GM10847 (cell line): ENCODE data around the gene TVP23A.

Experiments used
- POLR2A ChIP-seq: IDR thresholded peaks from 2 replicates; pipeline ENCODE4 v1.6.1; 2011; ENCODE audit not compliant: insufficient read length; ENCODE audit errors: extremely low read depth

TVP23A gene

DNA sequence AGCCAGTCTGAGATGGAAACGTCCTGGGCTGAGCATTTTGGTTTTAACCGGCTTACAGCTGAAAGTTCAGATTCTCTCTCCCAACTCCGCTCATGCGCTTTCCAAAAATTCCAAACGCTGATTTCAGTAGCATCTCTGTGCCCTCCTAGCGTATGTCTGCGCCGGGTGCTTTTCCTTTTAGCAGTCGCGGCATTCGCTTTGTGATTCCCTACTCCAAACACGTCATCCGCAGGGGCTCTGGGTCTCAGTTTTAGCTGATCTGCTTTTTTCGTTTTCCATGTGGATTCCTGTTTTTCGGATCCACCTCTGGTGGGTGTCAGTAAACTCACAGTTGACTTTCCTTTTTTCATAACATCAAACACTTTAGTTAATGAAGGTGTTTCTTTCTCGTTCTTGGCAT, 22.1 kb upstream of the TVP23A start:
- TF ChIP-seq POLR2A = no peak

DNA sequence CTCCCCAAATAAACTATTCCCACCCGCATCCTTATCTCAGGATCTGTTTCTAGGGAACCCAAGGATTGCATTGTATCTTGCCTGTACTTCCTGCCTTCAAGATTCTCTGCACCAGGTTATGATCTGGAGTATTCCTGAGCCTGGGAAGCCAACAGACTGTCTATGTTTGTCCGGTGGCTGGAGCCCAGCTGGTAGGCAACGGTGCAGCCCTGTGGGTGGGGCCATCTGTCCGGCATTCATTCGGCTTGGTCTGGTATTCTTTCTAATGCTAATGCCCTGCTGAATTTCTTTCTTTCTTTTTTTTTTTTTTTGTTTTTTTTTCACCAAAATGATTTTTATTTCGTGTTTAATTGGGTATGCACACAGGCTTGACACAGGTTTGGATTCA, 20.7 kb upstream of the TVP23A start:
- no peak for TF ChIP-seq POLR2A

DNA sequence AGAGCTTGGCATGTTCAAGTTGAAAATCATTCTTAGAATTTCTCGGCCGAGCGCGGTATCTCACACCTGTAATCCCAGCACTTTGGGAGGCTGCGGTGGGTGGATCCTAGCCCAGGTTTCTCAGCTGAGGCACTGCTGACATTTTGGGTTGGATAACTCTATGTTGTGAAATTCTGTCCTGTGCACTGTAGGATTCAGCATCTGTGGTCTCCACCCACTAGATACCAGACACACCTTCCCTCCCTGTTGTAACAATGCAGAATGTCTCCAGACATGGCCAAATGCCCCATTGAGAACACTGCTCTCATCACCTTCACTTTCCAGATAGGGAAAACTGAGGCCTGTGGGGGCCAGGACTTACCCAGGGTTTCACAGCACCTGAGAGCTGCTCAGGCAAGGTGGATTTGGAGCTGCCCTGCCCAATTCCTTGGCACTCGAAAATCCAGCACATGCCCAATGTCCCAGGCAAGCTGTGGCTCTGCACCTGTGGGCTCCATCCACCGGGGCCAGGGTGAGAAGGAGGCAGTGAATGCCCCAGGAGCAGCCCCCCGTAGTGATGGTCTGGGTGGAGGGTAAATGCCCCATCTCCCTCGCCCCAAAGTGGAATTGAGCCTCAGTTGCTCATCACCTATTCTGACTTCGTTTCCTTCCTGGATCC, 20.2 kb upstream of the TVP23A start:
- no peak for TF ChIP-seq POLR2A

DNA sequence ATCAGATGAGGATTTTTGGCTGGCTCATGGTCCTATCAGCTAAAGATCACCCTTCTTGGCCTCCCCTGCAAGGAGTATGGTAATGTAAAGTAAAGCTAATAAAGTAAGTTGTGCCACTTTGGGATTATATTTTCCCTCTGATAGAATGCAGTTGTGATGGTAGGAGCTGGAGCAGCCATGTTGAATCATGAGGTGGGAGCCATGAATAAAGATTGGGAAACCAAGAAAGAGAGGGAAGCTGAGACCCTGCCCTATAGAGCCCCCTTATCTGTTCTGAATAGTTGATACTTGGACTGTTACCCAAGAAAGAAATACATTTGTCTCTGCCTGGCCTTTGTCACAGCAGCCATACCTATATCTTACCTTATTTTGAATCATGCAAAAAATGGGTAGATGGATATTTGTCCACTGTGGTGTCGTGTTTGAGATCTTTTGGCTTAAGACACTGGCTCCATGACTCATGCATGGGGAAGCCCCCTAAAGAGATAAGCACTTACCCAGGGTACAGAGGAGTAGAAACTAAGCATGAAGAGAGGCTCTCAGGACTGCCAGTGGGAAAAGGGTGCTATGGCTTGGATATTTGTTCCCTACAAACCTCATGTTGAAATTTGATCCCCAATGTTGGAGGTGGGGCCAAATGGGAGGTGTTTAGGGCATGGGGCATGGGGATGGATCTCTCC, 17.7 kb upstream of the TVP23A start:
- TF ChIP-seq POLR2A = no peak

DNA sequence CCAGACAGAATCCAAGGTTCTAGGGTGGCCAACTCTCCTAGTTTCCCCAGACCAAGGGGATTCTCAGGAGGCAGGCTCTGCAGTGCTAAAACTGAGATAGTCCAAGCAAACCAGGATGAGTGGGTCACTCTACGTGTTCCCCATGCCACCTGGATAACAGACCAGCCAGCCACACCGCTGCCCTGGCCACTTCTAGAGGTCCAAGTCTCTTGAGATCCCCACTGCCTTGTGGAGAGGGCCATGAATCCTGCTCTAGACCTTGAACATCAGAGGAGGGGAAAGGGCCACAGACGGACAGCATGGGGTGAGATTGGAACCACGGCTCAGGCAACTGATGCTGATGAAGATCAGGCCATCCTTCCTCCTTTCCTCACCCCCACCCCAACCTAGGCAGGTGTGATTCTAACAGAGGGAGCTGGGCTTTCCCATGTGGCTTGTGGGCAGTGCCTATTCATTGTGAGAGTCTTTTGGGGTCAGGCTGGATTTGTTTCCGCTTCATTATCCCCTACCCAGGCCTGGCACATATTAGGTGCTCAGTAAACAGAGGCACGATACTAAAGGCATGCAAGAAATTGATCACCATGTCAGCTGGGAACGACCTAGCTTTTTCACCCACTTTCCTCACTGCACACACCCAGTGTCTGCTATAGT, 16.8 kb upstream of the TVP23A start:
- TF ChIP-seq POLR2A = no peak

DNA sequence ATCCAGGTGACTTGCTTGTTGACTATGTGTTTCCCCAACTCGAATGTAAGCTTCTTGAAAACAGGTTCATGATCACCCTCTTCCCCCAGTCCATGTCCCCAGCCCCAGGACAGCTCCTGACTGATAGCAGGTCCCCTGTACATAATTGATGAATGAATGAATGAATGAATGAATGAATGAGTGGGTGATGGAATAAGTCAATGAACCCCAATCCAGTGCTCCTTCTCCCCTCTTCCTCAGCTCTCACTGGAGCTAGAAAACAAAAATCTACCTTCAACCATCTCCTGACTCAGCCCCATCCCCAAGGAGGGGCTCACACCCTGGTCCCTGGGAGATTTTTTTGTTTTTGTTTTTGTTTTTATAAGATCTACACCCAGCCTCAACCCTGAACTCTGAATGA, 16.2 kb upstream of the TVP23A start:
- no peak for TF ChIP-seq POLR2A

DNA sequence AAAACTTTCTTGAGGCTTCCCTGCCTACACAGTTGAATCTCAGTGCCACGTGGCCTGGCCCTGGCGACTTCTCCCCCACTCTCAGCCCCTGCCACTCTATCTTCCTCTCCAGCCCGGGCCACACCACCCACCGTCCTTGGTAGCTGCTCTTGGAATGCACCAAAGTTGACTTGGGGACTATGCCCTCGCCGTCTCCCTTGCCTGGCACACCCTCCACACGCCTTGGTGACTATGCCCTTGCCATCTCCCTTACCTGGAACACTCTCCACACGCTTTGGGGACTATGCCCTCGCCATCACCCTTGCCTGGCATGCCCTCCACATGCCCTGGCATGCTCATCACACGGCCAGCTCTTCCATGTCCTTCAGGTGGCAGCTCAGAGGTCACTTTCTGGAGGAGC, 15.5 kb upstream of the TVP23A start:
- no peak for TF ChIP-seq POLR2A

DNA sequence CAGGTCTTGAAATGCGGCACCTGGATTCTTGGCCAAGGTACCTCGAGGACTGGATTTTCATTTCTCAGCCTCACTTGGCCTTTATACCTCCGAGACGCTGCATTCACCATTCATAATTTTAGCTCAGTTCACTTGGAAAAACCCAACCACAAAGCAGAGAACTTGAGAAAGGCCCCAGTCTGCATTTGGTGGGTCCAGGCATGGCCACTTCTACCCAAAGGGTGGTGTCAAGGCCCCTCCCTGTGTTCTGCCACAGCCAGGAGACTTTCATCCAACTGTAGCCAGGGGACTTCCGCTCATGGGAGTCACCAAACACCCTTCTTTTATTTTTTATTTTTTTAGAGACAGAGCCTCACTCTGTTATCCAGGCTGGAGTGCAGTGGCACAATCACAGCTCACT, 14.7 kb upstream of the TVP23A start:
- TF ChIP-seq POLR2A = no peak

DNA sequence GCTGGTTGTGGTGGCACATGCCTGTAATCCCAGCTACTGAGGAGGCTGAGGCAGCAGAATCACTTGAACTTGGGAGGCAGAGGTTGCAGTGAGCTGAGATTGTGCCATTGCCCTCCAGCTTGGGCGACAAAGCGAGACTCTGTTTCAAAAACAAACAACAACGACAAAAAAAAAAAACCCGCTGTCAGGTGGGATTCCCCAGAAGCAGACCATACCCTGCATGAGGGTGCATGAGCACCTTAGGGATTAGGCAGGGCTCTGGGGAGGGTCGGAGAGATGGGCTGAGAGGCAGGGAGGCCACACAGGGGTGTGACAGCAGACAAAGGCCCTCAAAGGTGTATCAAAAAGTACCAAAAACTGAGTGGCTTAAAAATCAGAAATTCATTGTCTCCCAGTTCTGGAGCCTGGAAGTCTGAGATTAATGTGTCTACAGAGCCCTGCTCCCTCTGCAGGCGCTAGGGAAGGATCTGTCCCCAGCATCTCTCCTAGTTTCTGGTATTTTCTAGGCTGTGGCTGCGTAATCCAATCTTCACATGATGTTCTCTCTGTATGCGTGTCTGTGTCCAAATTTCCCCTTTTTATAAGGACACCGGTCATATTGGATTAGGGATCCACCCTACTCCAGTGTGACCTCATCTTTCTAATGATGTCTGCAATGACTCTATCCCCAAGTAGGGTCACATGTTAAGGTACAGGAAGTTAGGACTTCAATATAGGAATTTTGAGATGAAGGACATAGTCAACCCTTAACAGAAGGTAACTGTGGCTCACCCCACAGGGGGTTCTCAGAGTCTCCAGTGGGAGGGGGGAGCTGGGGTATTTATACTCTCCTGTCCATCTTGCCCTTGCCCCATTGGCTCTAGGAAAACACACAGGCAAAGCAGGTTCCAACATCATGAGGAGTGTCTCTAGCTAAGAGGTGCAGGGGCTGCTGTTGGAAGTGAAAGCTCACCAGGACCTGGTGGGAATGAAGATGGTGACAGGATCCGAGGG, 13.6 kb upstream of the TVP23A start:
- TF ChIP-seq POLR2A = no peak

DNA sequence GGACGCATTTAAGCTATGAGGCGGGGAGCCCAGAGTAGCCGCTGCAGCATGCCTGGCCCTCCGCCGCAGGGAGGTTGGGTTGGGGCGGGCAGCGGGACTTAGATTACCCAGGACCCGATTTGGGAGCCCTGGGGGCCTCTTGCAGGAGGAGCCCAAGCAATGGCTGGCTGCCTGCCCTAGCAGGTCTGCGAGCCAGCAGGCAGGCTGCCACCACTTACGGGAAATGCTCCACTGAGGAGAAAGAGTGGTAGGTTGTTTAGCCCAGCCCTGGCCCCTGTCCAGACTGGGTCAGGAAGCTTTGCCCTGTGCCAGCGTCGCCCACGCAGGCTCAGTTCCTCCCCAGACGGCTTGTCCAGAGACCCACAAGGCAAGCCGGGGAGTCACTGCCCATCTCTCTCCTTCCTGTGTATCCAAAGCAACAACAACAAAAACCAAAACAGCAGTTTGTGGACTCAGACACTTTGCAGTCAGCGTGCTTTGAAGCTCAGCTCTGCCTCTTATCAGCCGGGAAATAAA, 10.3 kb upstream of the TVP23A start:
- TF ChIP-seq POLR2A = no peak

DNA sequence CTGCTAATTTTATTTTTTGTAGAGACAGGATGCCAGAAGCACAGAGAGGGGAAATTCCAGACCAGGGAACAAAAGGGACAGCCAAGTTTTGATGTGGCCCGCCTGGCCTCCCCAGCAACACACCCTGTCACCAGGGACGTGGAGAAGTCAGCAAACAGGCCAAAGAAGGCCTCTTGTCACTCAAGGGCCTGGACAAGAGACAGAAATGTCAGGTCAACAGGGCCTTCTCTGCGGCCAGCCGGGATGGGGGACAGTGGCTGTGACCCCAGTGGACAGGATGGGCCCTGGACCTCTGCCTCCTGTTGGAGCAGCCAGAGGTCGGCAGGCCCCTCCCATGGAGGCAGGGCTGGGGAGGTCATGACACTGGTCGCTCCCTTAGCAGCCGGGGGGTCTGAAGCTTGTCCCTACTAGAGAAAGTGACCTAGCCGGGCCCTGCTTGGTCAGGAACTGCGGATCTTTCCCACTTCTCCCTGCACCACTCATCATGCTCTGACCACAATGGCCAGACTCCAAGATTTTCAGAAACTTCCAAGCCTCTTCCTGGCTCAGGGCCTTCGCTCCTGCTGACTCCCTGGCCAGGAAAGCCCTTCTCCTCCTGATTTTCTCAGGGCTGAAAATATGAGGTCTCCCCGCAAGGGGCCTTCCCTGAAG, 9.2 kb upstream of the TVP23A start:
- TF ChIP-seq POLR2A = no peak

DNA sequence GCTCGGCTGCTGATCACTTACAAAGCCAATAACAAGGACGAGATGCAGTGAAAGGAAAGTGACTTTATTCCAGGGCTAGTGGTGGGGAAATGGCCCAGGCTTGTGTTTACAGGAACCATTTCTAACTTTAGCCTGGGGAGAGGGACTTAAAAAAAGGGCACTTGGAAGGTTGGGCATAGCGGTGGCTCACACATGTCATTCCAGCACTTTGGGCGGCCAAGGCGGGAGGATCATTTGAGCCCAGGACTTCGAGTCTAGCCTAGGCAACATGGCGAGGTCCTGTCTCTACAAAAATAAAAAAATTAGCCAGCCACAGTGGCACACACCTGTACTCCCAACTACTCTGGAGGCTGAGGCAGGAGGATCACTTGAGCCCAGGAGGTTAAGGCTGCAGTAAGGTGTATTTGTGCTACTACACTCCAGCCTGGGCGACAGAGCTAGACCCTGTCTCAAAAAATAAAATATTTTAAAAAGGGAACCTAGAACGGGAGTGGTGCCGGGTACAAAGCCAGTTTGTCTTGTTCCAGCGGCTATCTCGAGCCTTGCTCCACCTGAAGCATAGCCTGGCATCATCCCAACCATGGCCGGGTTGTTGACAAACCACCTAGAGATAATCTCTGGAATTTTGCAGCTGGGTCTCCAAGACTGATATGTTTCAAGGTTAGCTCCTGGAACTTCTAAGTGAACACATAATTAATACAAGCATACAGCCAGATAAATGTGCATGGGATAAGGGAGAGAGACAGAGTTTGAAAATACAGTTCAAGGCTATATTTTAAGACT, 5.7 kb upstream of the TVP23A start:
- no peak for TF ChIP-seq POLR2A

DNA sequence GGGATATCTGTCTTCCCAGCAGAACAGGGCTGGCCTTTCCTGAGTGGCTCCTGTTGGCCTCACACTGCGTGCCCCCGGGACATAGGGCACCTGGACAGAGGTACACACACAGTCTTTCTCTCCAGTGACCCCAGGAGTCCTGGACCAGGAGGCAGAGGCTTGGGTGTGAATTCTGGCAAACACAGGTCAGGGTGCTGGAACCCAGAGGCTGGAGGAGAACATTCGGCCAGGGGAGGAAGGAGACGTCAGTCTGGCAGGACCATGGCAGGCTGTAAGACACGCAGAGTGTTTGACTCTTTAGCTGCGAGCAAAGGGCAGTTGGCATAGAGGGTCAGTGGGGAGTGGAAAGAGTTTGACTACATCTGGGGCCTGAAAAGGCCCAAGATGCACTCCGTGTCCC, 4.1 kb upstream of the TVP23A start:
- no peak for TF ChIP-seq POLR2A

DNA sequence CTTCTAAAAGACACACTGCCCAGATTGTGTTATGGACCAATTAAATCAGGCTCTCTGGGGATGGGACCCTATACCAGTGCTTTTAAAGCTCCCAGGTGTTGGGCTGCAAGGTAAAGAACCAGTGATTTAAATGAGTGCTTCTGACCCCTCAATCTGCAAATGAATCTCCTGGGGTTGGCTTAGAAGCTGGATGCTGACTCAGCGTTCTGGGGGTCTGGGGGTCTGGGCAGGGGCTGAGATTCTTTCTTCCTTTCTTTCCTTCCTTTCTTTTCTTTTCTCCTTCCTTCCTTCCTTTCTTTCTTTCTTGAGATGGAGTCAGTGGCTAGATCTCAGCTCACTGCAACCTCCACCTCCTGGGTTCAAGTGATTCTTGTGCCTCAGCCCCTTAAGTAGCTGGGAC, 2.0 kb upstream of the TVP23A start:
- TF ChIP-seq POLR2A = no peak
